Keratinocyte (primary cell): Measurements from ENCODE around the gene YTHDF2.

Source experiments
- CTCF ChIP-seq, 3 experiments: IDR thresholded peaks in 1 of 3; conservative IDR thresholded peaks in 1 of 3; optimal IDR thresholded peaks in 1 of 3; 2 replicates in 2 of 3; 3 replicates in 1 of 3; pipeline versions ENCODE3 to v1.5.1; 2011; ENCODE audit warnings: low read length in 3 of 3, mild to moderate bottlenecking in 3 of 3, moderate library complexity in 2 of 3, control low read depth in 1 of 3, inconsistent platforms in 1 of 3; ENCODE audit not compliant: insufficient read depth in 2 of 3; ENCODE audit errors: extremely low read depth in 1 of 3
- EZH2 ChIP-seq: IDR thresholded peaks from one replicate; pipeline ENCODE4 v1.6.1; 2012; ENCODE audit warnings: inconsistent platforms, mild to moderate bottlenecking, low read length, moderate library complexity

- TF ChIP-seq CTCF (optimal IDR thresholded peaks at IDR 0.05 in 1 of 3, IDR thresholded peaks at IDR 0.05 in 1 of 3, conservative IDR thresholded peaks at IDR 0.05 in 1 of 3; ENCODE audit: extremely low read depth in 1 of 3, insufficient read depth in 2 of 3, low read length in 3 of 3) (no peak), EZH2 (no peak)
These were observed 52.7 kb downstream of the YTHDF2 start for GRCh38 chr1:28789412-28789811.
